Heart left ventricle (tissue), 16 donors: Measurements from ENCODE around the gene AK4. TPM values are rescaled to one million over a fixed set of nuclear protein-coding genes. Genes with fewer than 3 reads are reported as not detected.
"Not testable (repeated sequence)": the region's sequence is repeated elsewhere in the genome, so short reads cannot be mapped to it uniquely, and the experiment has no call there.

ENCODE experiments used
- ATAC-seq, 4 donors: fragments of 200-7000 bp; cut with Tn5 transposase; one replicate each; pipeline ENCODE4 v1.9.1; 2020 to 2022; ENCODE audit warnings: moderate library complexity in 4 of 4, mild to moderate bottlenecking in 3 of 4, moderate number of reproducible peaks in 1 of 4
- DNase-seq, 5 donors: peaks; one replicate each; pipeline ENCODE4 v3.0.0-alpha.2; 2020
- H3K27ac ChIP-seq, 12 donors: fragments of 200-600 bp; sonication (generic) in 4 of 12; one replicate each; pipeline versions ENCODE4 v1.5.0 to v1.8.0; 2016 to 2022; ENCODE audit warnings: mild to moderate bottlenecking in 2 of 12
- H3K27me3 ChIP-seq, 9 donors: fragments of 200-600 bp; sonication (generic) in 2 of 9; one replicate each; pipeline versions ENCODE4 v1.5.1 to v1.8.0; 2016 to 2022; ENCODE audit warnings: mild to moderate bottlenecking in 3 of 9
- H3K36me3 ChIP-seq, 9 donors: fragments of 200-600 bp; sonication (generic) in 2 of 9; one replicate each; pipeline versions ENCODE4 v1.5.0 to v1.8.0; 2018 to 2022; ENCODE audit warnings: mild to moderate bottlenecking in 2 of 9
- H3K4me1 ChIP-seq, 12 donors: fragments of 200-600 bp; sonication (generic) in 4 of 12; one replicate each; pipeline versions ENCODE4 v1.5.0 to v1.8.0; 2016 to 2022; ENCODE audit warnings: mild to moderate bottlenecking in 3 of 12
- H3K4me3 ChIP-seq, 12 donors: fragments of 200-600 bp; sonication (generic) in 4 of 12; one replicate each; pipeline versions ENCODE4 v1.5.0 to v1.8.0; 2017 to 2022; ENCODE audit warnings: mild to moderate bottlenecking in 9 of 12, moderate library complexity in 4 of 12
- H3K9me3 ChIP-seq, 12 donors: fragments of 200-600 bp; sonication (generic) in 4 of 12; one replicate each; pipeline versions ENCODE4 v1.5.0 to v1.8.0; 2016 to 2022; ENCODE audit warnings: mild to moderate bottlenecking in 1 of 12
- POLR2A ChIP-seq, 2 donors: fragments of 450-650 bp; IDR thresholded peaks; one replicate each; pipeline ENCODE4 v1.6.1; 2017; ENCODE audit warnings: antibody characterized with exemption in 2 of 2, mild to moderate bottlenecking in 2 of 2, moderate library complexity in 2 of 2
- WGBS, 4 donors: extraction: QIAGEN DNeasy Blood & Tissue Kit in 2 of 4; methylation state at CpG; one replicate each; pipeline versions ENCODE4 v1.1.5 to v1.1.7; 2013 to 2018; 5-methylcytosine and 5-hydroxymethylcytosine counted together
- intact Hi-C, 10 donors: fragments of 100-400 bp; cut with DNase I; formaldehyde crosslinking; loops; one replicate each; pipeline versions ENCODE4 v1.11.1 to v1.14.2; 2022
- polyA plus RNA-seq, 2 donors: library from polyadenylated mRNA; stranded (reverse); fragments of 200-250 nt; gene quantifications; one replicate each; pipeline ENCODE4 v1.2.3, GENCODE V29; 2013
- total RNA-seq, 9 donors: library from RNA; depleted of rRNA in 2 of 9; stranded (reverse); fragments of >200 nt in 2 of 9; fragmentation: NEBNext Ultra II Directional in 3 of 9; extraction: Animal tissue kit (Norgen Biotek cat#: 25700) in 3 of 9; gene quantifications; one replicate each; pipeline versions ENCODE4 v1.1.0 to v1.2.4, GENCODE V29; 2016 to 2023
- TF ChIP-seq, protein P1 (sequence below), 12 donors: fragments of 200-600 bp; sonication (generic) in 4 of 12; IDR thresholded peaks; one replicate each; pipeline versions ENCODE4 v1.5.0 to v1.8.0; 2018 to 2022; ENCODE audit warnings: antibody characterized with exemption in 12 of 12, mild to moderate bottlenecking in 5 of 12
- donor health status: ischemic (EF 13 %, LVEDD 7.1; RV severe dilation, severe dysfunction).
- donor health status: healthy with polysubstance abuse.
- donor health status: DM: no; HTN: yes; CAD: no.
- donor health status: DM: no; HTN: no; CAD: no.
- donor health status: ischemic (EF 25% LVEDD 6.9; RV normal size, moderate dysfunction).
- donor health status: ischemic (EF 25% LVEDD 5.7; RV mildly dilated, moderate dysfunction).
- donor health status: healthy.
- donor health status: DM: yes; HTN: yes; CAD: no.
- donor health status: ischemic (EF 35%, LVEDD 5.7; RV mildly dilated, moderate dysfunction).
- donor health status: nonischemic (EF 11% LVEDD 7.7; RV severe dilation, severe dysfunction).
- donor health status: DM: yes; HTN: yes; CAD: no.
- donor health status: PGD.
- donor health status: ischemic (EF 29% LVEDD 5.4; RV normal size, mild dysfunction).
- donor health status: nonischemic (EF 23%, LVEDD 6.1; RV moderate dilation, normal function).

The AK4 gene
- total and polyA plus RNA-seq, 11 donors, result 16.0 to 181 (median 122) TPM

GRCh38 chr1:65114322-65114721 lies 33.7 kb upstream of the AK4 start:
- peaks cover 0 to 17% (median 8%) of the 10 kb centered on the region in 12 donors for H3K4me1 ChIP-seq
- TF ChIP-seq, protein P1, sequence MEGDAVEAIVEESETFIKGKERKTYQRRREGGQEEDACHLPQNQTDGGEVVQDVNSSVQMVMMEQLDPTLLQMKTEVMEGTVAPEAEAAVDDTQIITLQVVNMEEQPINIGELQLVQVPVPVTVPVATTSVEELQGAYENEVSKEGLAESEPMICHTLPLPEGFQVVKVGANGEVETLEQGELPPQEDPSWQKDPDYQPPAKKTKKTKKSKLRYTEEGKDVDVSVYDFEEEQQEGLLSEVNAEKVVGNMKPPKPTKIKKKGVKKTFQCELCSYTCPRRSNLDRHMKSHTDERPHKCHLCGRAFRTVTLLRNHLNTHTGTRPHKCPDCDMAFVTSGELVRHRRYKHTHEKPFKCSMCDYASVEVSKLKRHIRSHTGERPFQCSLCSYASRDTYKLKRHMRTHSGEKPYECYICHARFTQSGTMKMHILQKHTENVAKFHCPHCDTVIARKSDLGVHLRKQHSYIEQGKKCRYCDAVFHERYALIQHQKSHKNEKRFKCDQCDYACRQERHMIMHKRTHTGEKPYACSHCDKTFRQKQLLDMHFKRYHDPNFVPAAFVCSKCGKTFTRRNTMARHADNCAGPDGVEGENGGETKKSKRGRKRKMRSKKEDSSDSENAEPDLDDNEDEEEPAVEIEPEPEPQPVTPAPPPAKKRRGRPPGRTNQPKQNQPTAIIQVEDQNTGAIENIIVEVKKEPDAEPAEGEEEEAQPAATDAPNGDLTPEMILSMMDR (IDR thresholded peaks at IDR 0.05), result no peak
- TF ChIP-seq POLR2A (IDR thresholded peaks at IDR 0.05), result no peak
- H3K36me3 ChIP-seq, result no peaks in the 10 kb centered on the region
- no peak overlapping the region for H3K4me3 ChIP-seq
- DNase-seq (peak in 4 of 5 donors; percentile 26 to 59 (median 40)), ATAC-seq (peak in 2 of 4 donors; percentile 58 to 75)
- H3K27me3 ChIP-seq, result no peaks in the 10 kb centered on the region
- intact Hi-C loops, result no loop called here
- peak overlapping the region in 6 of 12 donors; percentile 31 to 83 (median 62) for H3K27ac ChIP-seq
- 35 to 45% (median 40%) methylated on average over 4 of the region's 4 CpGs for WGBS, 4 donors
- H3K9me3 ChIP-seq, result no peaks in the 10 kb centered on the region

DNA sequence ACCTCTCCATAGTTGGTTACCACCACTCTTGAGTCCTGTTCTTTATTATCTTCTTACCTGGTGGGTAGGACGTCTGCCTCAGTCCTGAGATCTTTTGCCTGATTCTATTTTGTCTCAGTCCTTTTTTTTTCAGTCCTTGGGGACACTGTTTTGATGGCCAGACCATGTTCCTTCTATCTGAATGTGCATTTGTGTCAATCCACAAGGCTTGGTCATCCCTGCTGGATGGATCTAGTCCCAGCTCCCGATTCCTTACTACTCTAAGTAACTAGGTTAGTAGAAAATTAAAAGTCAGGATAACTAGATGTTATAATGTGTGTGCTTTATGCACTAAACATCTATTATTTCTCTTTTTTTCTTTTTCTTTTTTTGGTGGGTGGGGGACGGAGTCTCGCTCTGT lies 28.1 kb upstream of the AK4 start:
- Histone ChIP-seq H3K27me3 (no peaks in the 10 kb centered on the region), H3K27ac (no peak overlapping the region), H3K4me1 (peaks cover 0 to 2% (median 0%) of the 10 kb centered on the region in 12 donors), H3K36me3 (no peaks in the 10 kb centered on the region), H3K4me3 (no peak overlapping the region), H3K9me3 (no peaks in the 10 kb centered on the region)
- intact Hi-C loops, result no loop called here
- 77 to 85% (median 79%) methylated on average over 4 of the region's 4 CpGs for WGBS, 4 donors
- TF ChIP-seq, protein P1 (IDR thresholded peaks at IDR 0.05), result no peak
- no peak for TF ChIP-seq POLR2A (IDR thresholded peaks at IDR 0.05)
- no peak for DNase-seq
- ATAC-seq, result no peak

- ATAC-seq, result not testable (repeated sequence)
Measured at GRCh38 chr1:65129104-65129503, 18.9 kb upstream of the AK4 start.

DNA sequence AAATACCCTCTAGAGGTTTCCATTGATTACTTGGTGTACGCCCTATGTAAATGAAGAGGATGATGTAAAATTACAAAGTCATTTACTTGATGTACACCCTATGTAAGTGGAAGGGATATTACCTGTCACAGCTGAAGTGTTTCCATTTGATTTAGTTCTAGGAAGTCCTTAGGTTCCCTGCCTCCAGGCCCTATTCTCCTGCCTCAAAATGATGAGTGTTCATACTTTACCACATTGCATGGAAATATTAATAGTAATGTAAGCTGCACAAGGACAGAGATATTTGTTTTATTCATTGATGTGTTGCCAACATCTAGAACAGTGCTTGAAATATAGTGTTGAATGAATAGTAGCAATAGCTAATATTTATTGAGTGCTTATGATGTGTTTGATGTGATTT lies 9.5 kb upstream of the AK4 start:
- Histone ChIP-seq H3K4me1 (peaks cover 0 to 10% (median 4%) of the 10 kb centered on the region in 12 donors), H3K4me3 (no peak overlapping the region), H3K27ac (no peak overlapping the region), H3K27me3 (no peaks in the 10 kb centered on the region), H3K36me3 (no peaks in the 10 kb centered on the region), H3K9me3 (no peaks in the 10 kb centered on the region)
- WGBS, 4 donors, result 97 to 100% (median 100%) methylated on average over 1 of the region's 1 CpG
- ATAC-seq (no peak), DNase-seq (no peak)
- TF ChIP-seq POLR2A (IDR thresholded peaks at IDR 0.05), result no peak
- TF ChIP-seq, protein P1 (IDR thresholded peaks at IDR 0.05), result no peak
- intact Hi-C loops, result no loop called here

More at GRCh38 chr1:65129104-65129503, 18.9 kb upstream of the AK4 start:
- WGBS, 4 donors, result 85 to 95% (median 95%) methylated on average over 4 of the region's 4 CpGs
- H3K27me3 ChIP-seq, DNase-seq, H3K36me3 ChIP-seq, H3K27ac ChIP-seq, H3K9me3 ChIP-seq, intact Hi-C loops, H3K4me1 ChIP-seq, H3K4me3 ChIP-seq: not testable (repeated sequence)

DNA sequence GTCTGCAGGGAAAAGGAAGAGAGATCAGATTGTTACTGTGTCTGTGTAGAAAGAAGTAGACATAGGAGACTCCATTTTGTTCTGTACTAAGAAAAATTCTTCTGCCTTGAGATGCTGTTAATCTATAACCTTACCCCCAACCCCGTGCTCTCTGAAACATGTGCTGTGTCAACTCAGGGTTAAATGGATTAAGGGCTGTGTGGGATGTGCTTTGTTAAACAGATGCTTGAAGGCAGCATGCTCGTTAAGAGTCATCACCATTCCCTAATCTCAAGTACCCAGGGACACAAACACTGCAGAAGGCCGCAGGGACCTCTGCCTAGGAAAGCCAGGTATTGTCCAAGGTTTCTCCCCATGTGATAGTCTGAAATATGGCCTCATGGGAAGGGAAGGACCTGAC lies 8.2 kb upstream of the AK4 start:
- not testable (repeated sequence) for H3K4me3 ChIP-seq, H3K36me3 ChIP-seq, H3K9me3 ChIP-seq, H3K27me3 ChIP-seq, H3K27ac ChIP-seq, ATAC-seq, DNase-seq, H3K4me1 ChIP-seq
- intact Hi-C loops, result loop anchor here in 4 of 10 donors (5.0 to 10.0 kb wide), 3 partner anchors 62 to 75 kb away; no protein-coding TSS in a partner anchor
- 58 to 75% (median 64%) methylated on average over 2 to 3 of the region's 3 CpGs for WGBS, 4 donors
